ENCODE results near the gene PTCD1.
"Not testable (repeated sequence)": the region's sequence is repeated elsewhere in the genome, so short reads cannot be mapped to it uniquely, and the experiment has no call there.

PTCD1 gene

GRCh38 chr7:99407872-99408378, 30.7 kb downstream of the PTCD1 start:
- DNase-seq (ENCODE audit: low read depth): peak; percentile 87

- no peak for DNase-seq (ENCODE audit: low read depth)
Measured at GRCh38 chr7:99406557-99406956, 32.0 kb downstream of the PTCD1 start.

- no peak for DNase-seq (ENCODE audit: low read depth)
Measured at GRCh38 chr7:99404977-99405320, 33.6 kb downstream of the PTCD1 start.

GRCh38 chr7:99404235-99404976, 34.2 kb downstream of the PTCD1 start:
- no peak for DNase-seq (ENCODE audit: low read depth)

GRCh38 chr7:99403764-99404163, 34.8 kb downstream of the PTCD1 start:
- DNase-seq (ENCODE audit: low read depth): no peak

- no peak for DNase-seq (ENCODE audit: low read depth)
Measured at GRCh38 chr7:99402854-99403253, 35.7 kb downstream of the PTCD1 start.

- no peak for DNase-seq (ENCODE audit: low read depth)
Measured at GRCh38 chr7:99399597-99399996, 39.0 kb downstream of the PTCD1 start.

GRCh38 chr7:99398891-99399445, 39.6 kb downstream of the PTCD1 start:
- DNase-seq (ENCODE audit: low read depth): no peak

GRCh38 chr7:99397297-99397983, 41.2 kb downstream of the PTCD1 start:
- DNase-seq (ENCODE audit: low read depth): no peak

- DNase-seq (ENCODE audit: low read depth): no peak
Measured at GRCh38 chr7:99396418-99397296, 41.9 kb downstream of the PTCD1 start.

- DNase-seq (ENCODE audit: low read depth): no peak
Measured at GRCh38 chr7:99395616-99396327, 42.8 kb downstream of the PTCD1 start.

GRCh38 chr7:99394188-99394502, 44.5 kb downstream of the PTCD1 start:
- DNase-seq (ENCODE audit: low read depth): no peak

- DNase-seq (ENCODE audit: low read depth): no peak
Measured at GRCh38 chr7:99393355-99394187, 45.0 kb downstream of the PTCD1 start.

GRCh38 chr7:99392659-99393354, 45.8 kb downstream of the PTCD1 start:
- DNase-seq (ENCODE audit: low read depth): peak; percentile 38

GRCh38 chr7:99392046-99392445, 46.6 kb downstream of the PTCD1 start:
- DNase-seq (ENCODE audit: low read depth): no peak

- DNase-seq (ENCODE audit: low read depth): no peak
Measured at GRCh38 chr7:99390941-99391602, 47.5 kb downstream of the PTCD1 start.

- DNase-seq (ENCODE audit: low read depth): no peak
Measured at GRCh38 chr7:99389772-99390171, 48.8 kb downstream of the PTCD1 start.

GRCh38 chr7:99387912-99388311, 50.7 kb downstream of the PTCD1 start:
- DNase-seq (ENCODE audit: low read depth): no peak

- DNase-seq (ENCODE audit: low read depth): not testable (repeated sequence)
Measured at GRCh38 chr7:99387239-99387635, 51.4 kb downstream of the PTCD1 start.

Data from EH (cell line).